AG09309 (cell line): ENCODE results near the gene PARP14.

Experiments used
- DNase-seq: peaks from one replicate; pipeline ENCODE4 v3.0.0-alpha.2; 2010; ENCODE audit warnings: low read depth
- H3K4me3 ChIP-seq: 2 replicates; pipeline ENCODE4 v1.5.1; 2011; ENCODE audit warnings: mild to moderate bottlenecking, low read depth, low read length, moderate library complexity; ENCODE audit not compliant: control insufficient read depth
- CTCF ChIP-seq: IDR thresholded peaks from 2 replicates; pipeline ENCODE4 v1.5.1; 2011; ENCODE audit warnings: mild to moderate bottlenecking, low read depth, low read length, inconsistent platforms; ENCODE audit not compliant: insufficient read depth, control insufficient read depth; ENCODE audit errors: missing control alignments

The PARP14 gene

GRCh38 chr3:122758877-122759560 is 78.4 kb downstream of the PARP14 start:
- DNase-seq, result peak; percentile 27
- no peak for TF ChIP-seq CTCF
- no peak overlapping the region for H3K4me3 ChIP-seq

DNA sequence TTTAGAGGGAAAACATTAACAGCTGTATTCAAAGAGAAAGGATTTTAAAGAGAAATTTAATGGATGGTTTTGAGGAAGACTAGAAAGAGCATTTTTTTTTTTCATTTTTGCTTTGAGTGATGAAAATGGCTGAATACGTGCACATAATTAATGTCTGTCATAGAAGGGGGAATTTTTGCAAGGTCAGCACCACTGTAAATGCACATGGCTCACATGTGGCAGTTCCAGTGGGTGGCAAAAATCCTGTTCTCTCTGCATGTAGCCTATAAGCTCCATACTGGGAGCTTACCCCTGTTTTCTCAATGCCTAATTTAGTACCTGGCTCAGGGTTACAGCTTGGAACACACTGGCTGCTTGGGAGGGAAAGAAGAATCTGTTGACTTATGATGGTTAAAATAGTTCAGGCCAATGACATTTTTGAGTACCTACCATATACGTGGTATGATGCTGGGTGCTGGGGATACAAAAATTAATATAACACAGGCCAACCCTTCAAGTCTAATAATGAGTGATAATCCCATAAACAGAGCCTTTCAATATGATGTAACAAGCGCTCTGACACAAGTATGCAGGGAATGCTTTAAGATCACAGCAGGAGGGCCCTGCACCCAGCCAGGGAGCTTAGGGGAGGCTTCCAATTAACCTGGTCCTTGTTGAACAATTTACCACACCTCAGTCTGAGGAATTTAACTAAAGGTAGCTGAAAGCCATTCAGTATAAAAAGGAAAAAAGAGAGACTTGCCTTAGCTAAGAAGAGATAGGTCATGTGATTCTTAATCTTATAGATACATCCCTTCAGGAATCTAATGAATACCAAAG is 80.0 kb downstream of the PARP14 start:
- no peak for DNase-seq
- no peak for TF ChIP-seq CTCF
- H3K4me3 ChIP-seq, result no peak overlapping the region

- no peak for DNase-seq
- no peak for TF ChIP-seq CTCF
- no peak overlapping the region for H3K4me3 ChIP-seq
Measured at GRCh38 chr3:122766430-122766829, 85.8 kb downstream of the PARP14 start.

GRCh38 chr3:122767540-122768372 is 87.1 kb downstream of the PARP14 start:
- TF ChIP-seq CTCF, result no peak
- no peak for DNase-seq
- H3K4me3 ChIP-seq, result no peak overlapping the region

DNA sequence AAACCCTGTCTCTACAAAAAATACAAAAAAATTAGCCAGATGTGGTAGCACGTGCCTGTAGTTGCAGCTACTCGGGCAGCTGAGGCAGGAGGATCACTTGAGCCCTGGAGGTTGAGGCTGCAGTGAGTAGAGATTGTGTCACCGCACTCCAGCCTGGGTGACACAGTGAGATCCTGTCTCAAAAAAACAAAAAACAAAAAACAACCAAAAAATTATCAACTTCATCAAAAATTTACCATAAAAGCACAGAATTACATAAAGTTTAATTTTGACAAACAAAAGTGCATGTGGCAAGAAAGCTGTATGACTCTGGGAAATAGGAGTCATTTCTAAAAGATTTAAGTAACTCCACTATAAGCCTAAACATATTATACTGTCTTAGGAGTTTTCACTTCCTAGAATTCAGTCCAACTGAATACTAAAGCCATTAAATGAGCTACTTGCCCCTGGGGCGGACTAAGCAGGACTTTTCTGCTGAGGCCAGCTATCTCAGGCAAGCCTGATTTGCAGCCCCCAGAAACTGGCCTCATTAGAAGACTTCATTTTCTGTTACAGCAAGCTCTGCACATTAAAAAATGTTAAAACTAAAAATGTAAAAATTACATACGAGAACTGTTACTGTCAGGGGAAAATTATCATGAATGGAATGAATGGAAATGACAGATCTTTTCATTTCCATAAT is 90.0 kb downstream of the PARP14 start:
- DNase-seq, result no peak
- H3K4me3 ChIP-seq, result no peak overlapping the region
- TF ChIP-seq CTCF, result no peak

- no peak overlapping the region for H3K4me3 ChIP-seq
- no peak for TF ChIP-seq CTCF
Measured at GRCh38 chr3:122772827-122773226, 92.2 kb downstream of the PARP14 start.

More at GRCh38 chr3:122772827-122773226, 92.2 kb downstream of the PARP14 start:
- no peak for DNase-seq
